HepG2 (cell line): ENCODE measurements around the gene GRIN2D. TPM values are rescaled to one million over a fixed set of nuclear protein-coding genes. Genes with fewer than 3 reads are reported as not detected.

ENCODE experiments used
- HDAC2 ChIP-seq: sonication (generic); formaldehyde crosslinking; IDR thresholded peaks from 2 replicates; pipeline ENCODE4 v1.4.0; 2020; ENCODE audit warnings: missing genetic modification reagents
- HNRNPUL1 ChIP-seq: fragments of 200-400 bp; formaldehyde crosslinking; IDR thresholded peaks from 2 replicates; pipeline ENCODE4 v1.6.1; 2017; ENCODE audit warnings: low read depth, mild to moderate bottlenecking, low read length, moderate library complexity
- HOXA7 ChIP-seq: sonication (generic); formaldehyde crosslinking; IDR thresholded peaks from 2 replicates; pipeline ENCODE4 v1.8.1; 2022; ENCODE audit warnings: mild to moderate bottlenecking, missing genetic modification reagents, moderate library complexity
- HOXA9 ChIP-seq: sonication (generic); formaldehyde crosslinking; IDR thresholded peaks from 2 replicates; pipeline ENCODE4 v1.8.1; 2022; ENCODE audit warnings: missing genetic modification reagents, mild to moderate bottlenecking, moderate library complexity, borderline replicate concordance
- KDM2A ChIP-seq: sonication (generic); formaldehyde crosslinking; IDR thresholded peaks from 2 replicates; pipeline ENCODE4 v1.4.0; 2020; ENCODE audit warnings: low read depth, missing genetic modification reagents, borderline replicate concordance
- KDM5A ChIP-seq: fragments of 200-600 bp; sonication (generic); IDR thresholded peaks from 2 replicates; pipeline ENCODE4 v1.7.0; 2018; ENCODE audit warnings: antibody characterized with exemption, mild to moderate bottlenecking, low read length, borderline replicate concordance
- MAF1 ChIP-seq: sonication (generic); formaldehyde crosslinking; IDR thresholded peaks from 2 replicates; pipeline ENCODE4 v1.5.0; 2020; ENCODE audit warnings: missing genetic modification reagents, borderline replicate concordance
- MIER3 ChIP-seq: IDR thresholded peaks from 2 replicates; pipeline ENCODE4 v1.6.1; 2016; ENCODE audit warnings: missing compliant biosample characterization, borderline replicate concordance
- NCOA1 ChIP-seq: sonication (generic); formaldehyde crosslinking; IDR thresholded peaks from 2 replicates; pipeline ENCODE4 v1.9.0; 2021; ENCODE audit warnings: missing genetic modification reagents
- NFYC ChIP-seq: IDR thresholded peaks from 2 replicates; pipeline ENCODE4 v1.6.1; 2016; ENCODE audit warnings: missing genetic modification reagents, missing compliant biosample characterization
- NR2F6 ChIP-seq, 2 experiments: IDR thresholded peaks; 2 replicates each; pipeline ENCODE4 v1.6.1; 2016; ENCODE audit warnings: antibody characterized with exemption in 1 of 2, mild to moderate bottlenecking in 1 of 2
- PHF8 ChIP-seq: sonication (generic); formaldehyde crosslinking; IDR thresholded peaks from 2 replicates; pipeline ENCODE4 v1.5.0; 2020; ENCODE audit warnings: missing genetic modification reagents
- RBM22 ChIP-seq: fragments of 200-400 bp; formaldehyde crosslinking; optimal IDR thresholded peaks from 2 replicates; pipeline ENCODE3; 2017; ENCODE audit warnings: mild to moderate bottlenecking, low read length, moderate library complexity
- RBM39 ChIP-seq: fragments of 200-400 bp; formaldehyde crosslinking; IDR thresholded peaks from one replicate; pipeline ENCODE4 v1.6.1; 2018; ENCODE audit warnings: antibody characterized with exemption, mild to moderate bottlenecking, low read depth, low read length; ENCODE audit not compliant: poor library complexity, severe bottlenecking
- RXRB ChIP-seq: IDR thresholded peaks from 2 replicates; pipeline ENCODE4 v1.6.1; 2016; ENCODE audit warnings: borderline replicate concordance, missing genetic modification reagents, missing compliant biosample characterization
- ZBTB3 ChIP-seq: sonication (generic); formaldehyde crosslinking; IDR thresholded peaks from 2 replicates; pipeline ENCODE4 v1.4.0; 2020; ENCODE audit warnings: low read depth, mild to moderate bottlenecking, moderate library complexity, missing genetic modification reagents, borderline replicate concordance
- ZBTB42 ChIP-seq: sonication (generic); formaldehyde crosslinking; IDR thresholded peaks from 2 replicates; pipeline ENCODE4 v1.5.0; 2020; ENCODE audit warnings: mild to moderate bottlenecking, missing genetic modification reagents
- ZC3H4 ChIP-seq: sonication (generic); formaldehyde crosslinking; IDR thresholded peaks from 2 replicates; pipeline ENCODE4 v1.4.0; 2020; ENCODE audit warnings: missing genetic modification reagents, borderline replicate concordance
- ZNF20 ChIP-seq: sonication (generic); formaldehyde crosslinking; IDR thresholded peaks from 2 replicates; pipeline ENCODE4 v1.4.0; 2020; ENCODE audit warnings: mild to moderate bottlenecking, moderate library complexity, missing genetic modification reagents
- ZNF263 ChIP-seq: sonication (generic); formaldehyde crosslinking; IDR thresholded peaks from 2 replicates; pipeline ENCODE4 v1.4.0; 2020; ENCODE audit warnings: missing genetic modification reagents
- ZNF496 ChIP-seq: sonication (generic); formaldehyde crosslinking; IDR thresholded peaks from 2 replicates; pipeline ENCODE4 v1.8.1; 2023; ENCODE audit warnings: mild to moderate bottlenecking, moderate library complexity, missing genetic modification reagents; ENCODE audit not compliant: insufficient replicate concordance
- ZNF550 ChIP-seq: sonication (generic); formaldehyde crosslinking; IDR thresholded peaks from 2 replicates; pipeline ENCODE4 v1.4.0; 2020; ENCODE audit warnings: mild to moderate bottlenecking, missing genetic modification reagents, borderline replicate concordance
- ZNF564 ChIP-seq: sonication (generic); formaldehyde crosslinking; IDR thresholded peaks from 2 replicates; pipeline ENCODE4 v1.8.1; 2023; ENCODE audit warnings: mild to moderate bottlenecking, missing genetic modification reagents
- ZNF570 ChIP-seq: sonication (generic); formaldehyde crosslinking; IDR thresholded peaks from 2 replicates; pipeline ENCODE4 v1.4.0; 2020; ENCODE audit warnings: mild to moderate bottlenecking, missing genetic modification reagents, borderline replicate concordance
- ZNF607 ChIP-seq: sonication (generic); formaldehyde crosslinking; IDR thresholded peaks from 2 replicates; pipeline ENCODE4 v1.5.1; 2020; ENCODE audit warnings: missing genetic modification reagents, mild to moderate bottlenecking, borderline replicate concordance
- ZNF616 ChIP-seq: sonication (generic); formaldehyde crosslinking; IDR thresholded peaks from 2 replicates; pipeline ENCODE4 v1.5.0; 2020; ENCODE audit warnings: low read depth, mild to moderate bottlenecking, missing genetic modification reagents
- ZNF773 ChIP-seq: sonication (generic); formaldehyde crosslinking; IDR thresholded peaks from 2 replicates; pipeline ENCODE4 v1.4.0; 2020; ENCODE audit warnings: missing genetic modification reagents, borderline replicate concordance
- polyA plus RNA-seq, 8 experiments: library from polyadenylated mRNA; depleted of rRNA in 3 of 8; stranded (reverse) in 7 of 8; unstranded in 1 of 8; fragments of >200 nt; fragmentation: Illumina TruSeq in 4 of 8; extraction: Trizol in 4 of 8; gene quantifications; 2 replicates each; pipeline versions ENCODE4 v1.2.1 to v1.2.3, GENCODE V29; 2011 to 2016; ENCODE audit warnings: low read depth in 4 of 8, missing spikeins in 1 of 8, mixed read lengths in 1 of 8; ENCODE audit not compliant: insufficient read depth in 1 of 8
- total RNA-seq, 5 experiments: library from RNA; depleted of rRNA; stranded (reverse); fragments of >200 nt; fragmentation: Illumina TruSeq; extraction: Trizol; gene quantifications; 2 replicates each; pipeline ENCODE4 v1.2.3, GENCODE V29; 2016; ENCODE audit warnings: low read depth in 1 of 5
- TF ChIP-seq, protein P1 (sequence below): sonication (generic); formaldehyde crosslinking; IDR thresholded peaks from 2 replicates; pipeline ENCODE4 v1.5.1; 2020; ENCODE audit warnings: missing genetic modification reagents, mild to moderate bottlenecking, borderline replicate concordance
- TF ChIP-seq, protein P2 (sequence below): sonication (generic); formaldehyde crosslinking; IDR thresholded peaks from 2 replicates; pipeline ENCODE4 v1.4.0; 2020; ENCODE audit warnings: missing genetic modification reagents

GRIN2D gene
- total and polyA plus RNA-seq, 2 of the 13 experiments (the other 11 are each of a cell fraction or from before 2014, with no cell fraction given): 0.02 to 0.13 TPM

DNA sequence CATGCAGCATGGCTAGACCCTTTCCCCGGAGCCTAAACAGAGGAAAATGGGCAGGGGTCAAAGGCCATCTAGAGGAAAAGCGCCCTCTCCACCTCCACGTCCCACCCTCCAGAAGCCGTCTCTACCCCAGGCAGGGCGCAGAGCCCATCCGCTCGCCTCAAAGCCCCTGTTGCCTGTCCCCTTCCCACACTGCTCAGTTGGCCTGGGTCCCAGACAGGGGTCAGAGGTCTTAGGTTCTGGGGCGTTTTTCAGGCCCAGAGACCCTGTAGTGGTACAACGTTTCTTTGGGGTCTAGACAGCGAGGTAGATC is 30.0 kb upstream of the GRIN2D start (continued):
- peak; percentile 49; the same call in 1 of the 2 replicates for TF ChIP-seq KDM5A
- peak; percentile 71; the same call in 1 of the 2 replicates for TF ChIP-seq ZC3H4 (CRISPR knock-in tag)
- TF ChIP-seq, protein P1, sequence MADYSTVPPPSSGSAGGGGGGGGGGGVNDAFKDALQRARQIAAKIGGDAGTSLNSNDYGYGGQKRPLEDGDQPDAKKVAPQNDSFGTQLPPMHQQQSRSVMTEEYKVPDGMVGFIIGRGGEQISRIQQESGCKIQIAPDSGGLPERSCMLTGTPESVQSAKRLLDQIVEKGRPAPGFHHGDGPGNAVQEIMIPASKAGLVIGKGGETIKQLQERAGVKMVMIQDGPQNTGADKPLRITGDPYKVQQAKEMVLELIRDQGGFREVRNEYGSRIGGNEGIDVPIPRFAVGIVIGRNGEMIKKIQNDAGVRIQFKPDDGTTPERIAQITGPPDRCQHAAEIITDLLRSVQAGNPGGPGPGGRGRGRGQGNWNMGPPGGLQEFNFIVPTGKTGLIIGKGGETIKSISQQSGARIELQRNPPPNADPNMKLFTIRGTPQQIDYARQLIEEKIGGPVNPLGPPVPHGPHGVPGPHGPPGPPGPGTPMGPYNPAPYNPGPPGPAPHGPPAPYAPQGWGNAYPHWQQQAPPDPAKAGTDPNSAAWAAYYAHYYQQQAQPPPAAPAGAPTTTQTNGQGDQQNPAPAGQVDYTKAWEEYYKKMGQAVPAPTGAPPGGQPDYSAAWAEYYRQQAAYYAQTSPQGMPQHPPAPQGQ (CRISPR knock-in tag): no peak
- TF ChIP-seq HOXA9 (CRISPR knock-in tag): no peak
- TF ChIP-seq NCOA1 (CRISPR knock-in tag): peak; percentile 75
- peak; percentile 65 for TF ChIP-seq RBM22
- peak; percentile 76 for TF ChIP-seq KDM2A (CRISPR knock-in tag)
- TF ChIP-seq RXRB (CRISPR knock-in tag): no peak
- TF ChIP-seq NFYC: no peak
- TF ChIP-seq ZNF263: no peak
- TF ChIP-seq HNRNPUL1: no peak
- no peak for TF ChIP-seq HOXA7 (CRISPR knock-in tag)
- TF ChIP-seq NR2F6 (IDR thresholded peaks at IDR 0.05): peak; percentile 88
- TF ChIP-seq NR2F6 (CRISPR knock-in tag; IDR thresholded peaks at IDR 0.05): peak; percentile 75
- TF ChIP-seq ZNF496: no peak
- TF ChIP-seq ZBTB42: no peak
- TF ChIP-seq, protein P2, sequence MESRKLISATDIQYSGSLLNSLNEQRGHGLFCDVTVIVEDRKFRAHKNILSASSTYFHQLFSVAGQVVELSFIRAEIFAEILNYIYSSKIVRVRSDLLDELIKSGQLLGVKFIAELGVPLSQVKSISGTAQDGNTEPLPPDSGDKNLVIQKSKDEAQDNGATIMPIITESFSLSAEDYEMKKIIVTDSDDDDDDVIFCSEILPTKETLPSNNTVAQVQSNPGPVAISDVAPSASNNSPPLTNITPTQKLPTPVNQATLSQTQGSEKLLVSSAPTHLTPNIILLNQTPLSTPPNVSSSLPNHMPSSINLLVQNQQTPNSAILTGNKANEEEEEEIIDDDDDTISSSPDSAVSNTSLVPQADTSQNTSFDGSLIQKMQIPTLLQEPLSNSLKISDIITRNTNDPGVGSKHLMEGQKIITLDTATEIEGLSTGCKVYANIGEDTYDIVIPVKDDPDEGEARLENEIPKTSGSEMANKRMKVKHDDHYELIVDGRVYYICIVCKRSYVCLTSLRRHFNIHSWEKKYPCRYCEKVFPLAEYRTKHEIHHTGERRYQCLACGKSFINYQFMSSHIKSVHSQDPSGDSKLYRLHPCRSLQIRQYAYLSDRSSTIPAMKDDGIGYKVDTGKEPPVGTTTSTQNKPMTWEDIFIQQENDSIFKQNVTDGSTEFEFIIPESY (CRISPR knock-in tag): 0 out of 2 replicates have a peak, but pooled peaks have one; percentile 12
- peak; percentile 42 for TF ChIP-seq RBM39
- peak; percentile 64; the same call in 1 of the 2 replicates for TF ChIP-seq ZNF607 (CRISPR knock-in tag)
- no peak for TF ChIP-seq MAF1 (CRISPR knock-in tag)
- TF ChIP-seq ZNF570 (CRISPR knock-in tag): no peak
- no peak for TF ChIP-seq ZNF564 (CRISPR knock-in tag)
- no peak for TF ChIP-seq MIER3 (CRISPR knock-in tag)
- TF ChIP-seq ZBTB3 (CRISPR knock-in tag): no peak; the same call in 1 of the 2 replicates
- 0 out of 2 replicates have a peak, but pooled peaks have one; percentile 76 for TF ChIP-seq ZNF773 (CRISPR knock-in tag)
- TF ChIP-seq ZNF550 (CRISPR knock-in tag): no peak
- TF ChIP-seq ZNF616 (CRISPR knock-in tag): 0 out of 2 replicates have a peak, but pooled peaks have one; percentile 47
- no peak for TF ChIP-seq HDAC2 (CRISPR knock-in tag)
- TF ChIP-seq PHF8: peak; percentile 49; the same call in 1 of the 2 replicates
- TF ChIP-seq ZNF20 (CRISPR knock-in tag): 0 out of 2 replicates have a peak, but pooled peaks have one; percentile 19
